ENCODE measurements around the gene POLR2C.

POLR2C gene

GRCh38 chr16:57462978-57463362, 491 bp downstream of the POLR2C start:
- no peak for TF ChIP-seq CTCF (IDR thresholded peaks at IDR 0.05)
- Histone ChIP-seq H3K9me3 (no peaks in the 10 kb centered on the region), H3K36me3 (peaks cover 71% of the 10 kb centered on the region), H3K27me3 (no peaks in the 10 kb centered on the region), H3K27ac (peak overlapping the region; percentile 76), H3K4me3 (ENCODE audit: low read depth in 1 of 2, low read length in 1 of 2) (peak overlapping the region; percentile 81 to 82), H3K4me1 (ENCODE audit: control insufficient read depth in 1 of 2, insufficient read depth in 1 of 2, low read depth in 1 of 2, low read length in 1 of 2) (peaks cover 15 to 19% of the 10 kb centered on the region in 2 experiments)

GRCh38 chr16:57464523-57464922, 2.0 kb downstream of the POLR2C start:
- no peak overlapping the region for H3K27ac ChIP-seq
- no peaks in the 10 kb centered on the region for H3K9me3 ChIP-seq
- peaks cover 19 to 21% of the 10 kb centered on the region in 2 experiments for H3K4me1 ChIP-seq (ENCODE audit: control insufficient read depth in 1 of 2, insufficient read depth in 1 of 2, low read depth in 1 of 2, low read length in 1 of 2)
- no peaks in the 10 kb centered on the region for H3K27me3 ChIP-seq
- no peak overlapping the region for H3K4me3 ChIP-seq (ENCODE audit: low read depth in 1 of 2, low read length in 1 of 2)
- H3K36me3 ChIP-seq: peaks cover 71% of the 10 kb centered on the region
- TF ChIP-seq CTCF (IDR thresholded peaks at IDR 0.05): no peak

GRCh38 chr16:57468346-57468745, 5.9 kb downstream of the POLR2C start:
- Histone ChIP-seq H3K4me3 (ENCODE audit: low read depth in 1 of 2, low read length in 1 of 2) (no peak overlapping the region), H3K9me3 (no peaks in the 10 kb centered on the region), H3K27me3 (no peaks in the 10 kb centered on the region), H3K27ac (no peak overlapping the region), H3K4me1 (ENCODE audit: control insufficient read depth in 1 of 2, insufficient read depth in 1 of 2, low read depth in 1 of 2, low read length in 1 of 2) (peaks cover 48 to 51% of the 10 kb centered on the region in 2 experiments), H3K36me3 (peaks cover 79% of the 10 kb centered on the region)
- no peak for TF ChIP-seq CTCF (IDR thresholded peaks at IDR 0.05)

- Histone ChIP-seq H3K36me3 (peaks cover 76% of the 10 kb centered on the region), H3K4me1 (ENCODE audit: control insufficient read depth in 1 of 2, insufficient read depth in 1 of 2, low read depth in 1 of 2, low read length in 1 of 2) (peaks cover 41 to 51% of the 10 kb centered on the region in 2 experiments), H3K9me3 (no peaks in the 10 kb centered on the region), H3K4me3 (ENCODE audit: low read depth in 1 of 2, low read length in 1 of 2) (no peak overlapping the region), H3K27ac (peak overlapping the region; percentile 80), H3K27me3 (no peaks in the 10 kb centered on the region)
- no peak for TF ChIP-seq CTCF (IDR thresholded peaks at IDR 0.05)
These were observed 6.6 kb downstream of the POLR2C start for GRCh38 chr16:57469046-57469445.

GRCh38 chr16:57469917-57470470, 7.5 kb downstream of the POLR2C start:
- no peaks in the 10 kb centered on the region for H3K27me3 ChIP-seq
- peak overlapping the region; percentile 80 for H3K27ac ChIP-seq
- peak overlapping the region; percentile 6 to 16 for H3K4me3 ChIP-seq (ENCODE audit: low read depth in 1 of 2, low read length in 1 of 2)
- H3K4me1 ChIP-seq (ENCODE audit: control insufficient read depth in 1 of 2, insufficient read depth in 1 of 2, low read depth in 1 of 2, low read length in 1 of 2): peaks cover 44 to 58% of the 10 kb centered on the region in 2 experiments
- H3K9me3 ChIP-seq: no peaks in the 10 kb centered on the region
- H3K36me3 ChIP-seq: peaks cover 67% of the 10 kb centered on the region
- no peak for TF ChIP-seq CTCF (IDR thresholded peaks at IDR 0.05)
